HG03045 (cell line): ENCODE results near the gene SYPL1.

ENCODE experiments used
- ATAC-seq: cut with Tn5 transposase; IDR thresholded peaks from one replicate; pipeline ENCODE4 v1.9.1; 2021; ENCODE audit warnings: mild to moderate bottlenecking, moderate library complexity; ENCODE audit not compliant: unreplicated experiment

The SYPL1 gene

DNA sequence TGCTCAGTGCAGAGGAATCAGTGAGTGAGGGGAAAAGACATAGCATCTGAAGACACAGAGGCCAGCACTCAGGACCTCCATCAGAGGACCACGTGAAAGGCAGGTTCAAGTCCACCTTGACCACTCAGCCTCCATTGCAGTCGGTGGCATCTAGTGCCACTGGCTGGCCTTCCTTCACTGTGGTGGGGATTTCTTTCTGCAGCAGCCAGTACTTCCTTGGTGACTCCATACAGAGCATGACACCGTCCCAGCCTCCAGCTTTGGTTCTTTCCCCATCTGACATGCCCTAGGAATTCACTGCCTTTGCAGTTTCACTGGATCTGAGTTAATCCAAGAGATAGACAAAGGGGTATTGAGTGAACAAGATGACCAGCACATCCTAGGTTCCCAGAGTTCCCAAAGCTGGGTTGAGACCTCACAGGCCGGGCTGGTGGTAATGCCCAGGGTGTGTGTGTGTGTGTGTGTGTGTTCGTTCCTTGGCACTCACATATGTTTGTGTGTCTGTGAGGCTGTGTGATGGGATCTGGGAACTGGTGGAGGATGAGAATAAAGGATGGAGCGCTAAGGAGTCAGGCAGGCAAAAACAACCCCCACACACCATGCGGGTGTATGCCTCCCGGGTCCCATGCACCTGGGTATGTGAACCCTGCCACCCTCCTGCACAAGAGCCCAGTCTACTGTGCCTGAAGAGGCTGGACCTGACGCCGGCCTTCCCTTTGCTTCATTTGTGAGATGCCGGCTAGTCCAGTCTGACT is 57.8 kb downstream of the SYPL1 start:
- no peak for ATAC-seq

DNA sequence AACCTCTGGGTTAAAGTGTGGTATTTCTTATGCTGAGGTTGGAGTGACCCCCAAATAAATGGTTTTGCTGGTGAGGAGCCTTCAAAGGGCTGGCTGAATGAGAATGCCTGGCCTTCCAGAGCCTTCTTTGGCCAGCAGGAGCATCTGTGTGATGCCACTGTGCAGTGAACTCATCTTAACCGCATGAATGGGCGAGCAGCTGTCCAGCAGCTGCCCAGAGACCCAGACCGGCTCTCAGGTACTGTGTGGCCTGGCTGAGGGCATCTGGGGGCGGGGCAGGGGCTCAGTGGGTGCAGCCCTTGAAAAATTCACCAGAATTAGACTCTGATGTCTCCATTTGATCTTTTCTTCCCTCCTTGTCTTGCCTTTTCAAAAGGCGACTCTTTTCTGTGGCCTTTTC is 59.0 kb downstream of the SYPL1 start:
- no peak for ATAC-seq

DNA sequence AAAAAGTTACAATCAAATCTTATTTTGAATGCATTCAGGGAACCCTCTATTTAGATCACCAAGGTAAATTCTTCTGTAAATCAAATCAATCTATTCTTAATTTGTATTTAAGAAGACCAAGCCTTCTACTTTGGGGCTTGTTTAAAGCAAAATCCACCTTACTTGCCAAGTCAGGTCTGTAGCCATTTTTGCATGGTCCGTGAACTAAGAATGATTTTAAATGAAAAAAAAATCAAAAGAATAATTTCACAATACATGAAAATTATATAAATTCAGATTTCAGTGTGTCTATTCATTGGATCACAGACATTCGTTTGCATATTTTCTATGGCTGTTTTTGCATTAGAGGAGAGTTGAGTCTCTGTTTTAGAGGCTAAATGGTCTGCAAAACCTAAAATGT is 59.4 kb downstream of the SYPL1 start:
- ATAC-seq = no peak

DNA sequence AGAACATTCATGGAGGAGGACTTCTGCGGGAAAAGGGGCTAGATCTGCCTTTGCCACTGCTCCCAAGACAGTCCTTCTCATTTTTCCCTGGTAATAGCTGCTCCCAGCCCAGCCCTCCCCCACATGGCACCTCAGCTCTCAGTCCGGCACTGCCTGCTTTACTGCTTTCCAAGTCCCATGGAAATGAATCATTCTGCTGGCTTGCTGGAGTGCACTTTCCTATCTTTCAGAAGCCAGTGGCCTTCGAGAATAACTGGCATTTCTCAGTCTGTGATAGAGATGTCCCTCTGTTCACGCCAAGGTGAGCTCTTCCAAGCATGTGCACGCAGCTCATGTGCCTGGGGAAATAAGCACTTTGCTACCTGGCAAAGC is 61.4 kb downstream of the SYPL1 start:
- no peak for ATAC-seq

DNA sequence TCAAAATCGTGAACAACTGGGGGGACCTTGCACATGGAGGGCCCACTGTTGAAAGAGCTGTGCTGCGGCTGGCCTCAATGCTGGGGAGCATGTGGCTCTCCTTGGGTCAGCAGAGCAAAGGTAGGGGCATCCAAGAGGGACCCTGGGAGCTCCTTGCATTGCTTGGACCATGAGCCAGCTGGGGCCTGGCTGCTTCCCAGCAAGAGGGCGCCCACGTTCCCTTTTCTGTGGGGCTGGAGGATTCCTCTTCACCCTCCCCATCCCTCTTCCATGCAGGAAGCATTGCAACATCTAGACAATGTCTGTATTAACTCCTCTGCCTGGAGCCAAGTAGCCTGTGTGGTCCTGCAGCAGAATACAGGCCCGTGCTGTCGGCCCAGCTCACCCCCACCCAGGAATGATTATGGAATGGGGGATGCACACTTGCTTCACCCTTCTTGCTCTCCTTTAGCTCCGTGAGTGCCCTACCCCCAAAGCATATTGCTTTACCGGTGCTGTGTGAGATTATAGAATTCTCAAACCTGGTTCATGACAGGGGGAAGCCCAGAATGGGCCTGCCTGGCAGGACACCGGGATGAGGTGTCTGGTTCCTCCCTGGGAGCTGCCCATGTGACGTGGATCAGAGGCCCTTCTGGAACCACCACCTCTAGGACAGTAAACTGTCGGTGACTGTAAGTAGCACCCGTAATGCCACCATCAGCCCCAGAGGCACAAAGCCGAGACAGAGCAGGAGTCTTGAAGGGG is 61.9 kb downstream of the SYPL1 start:
- no peak for ATAC-seq

DNA sequence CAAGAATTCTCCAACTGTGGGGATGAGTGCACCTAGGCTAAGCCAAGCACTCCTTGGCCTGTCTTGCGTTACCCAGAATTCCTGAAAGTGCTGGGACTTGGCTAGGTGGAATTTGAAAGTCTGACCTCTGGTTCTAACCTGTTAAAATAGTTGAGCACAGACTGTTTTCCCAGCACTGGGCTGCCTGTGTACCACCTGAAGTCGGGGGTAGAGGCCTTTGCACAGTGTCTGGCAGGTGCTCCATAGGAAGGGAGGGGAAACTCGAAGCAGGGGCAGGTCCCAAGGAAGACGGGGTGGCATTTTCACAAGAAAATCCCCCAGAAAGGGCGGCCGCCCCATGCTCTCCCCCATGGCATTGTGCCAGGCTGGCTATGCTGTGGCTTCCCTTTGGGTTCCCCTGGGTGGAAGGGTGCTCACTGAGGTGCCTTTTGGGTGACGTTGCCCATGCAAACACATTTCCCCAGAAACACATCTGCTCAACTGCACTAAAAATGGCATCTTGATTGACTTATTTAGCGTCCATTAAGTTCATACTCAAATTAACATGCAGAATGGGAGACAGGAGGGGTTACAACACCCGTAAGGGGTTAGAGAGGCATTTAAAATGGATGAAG is 62.9 kb downstream of the SYPL1 start:
- no peak for ATAC-seq

DNA sequence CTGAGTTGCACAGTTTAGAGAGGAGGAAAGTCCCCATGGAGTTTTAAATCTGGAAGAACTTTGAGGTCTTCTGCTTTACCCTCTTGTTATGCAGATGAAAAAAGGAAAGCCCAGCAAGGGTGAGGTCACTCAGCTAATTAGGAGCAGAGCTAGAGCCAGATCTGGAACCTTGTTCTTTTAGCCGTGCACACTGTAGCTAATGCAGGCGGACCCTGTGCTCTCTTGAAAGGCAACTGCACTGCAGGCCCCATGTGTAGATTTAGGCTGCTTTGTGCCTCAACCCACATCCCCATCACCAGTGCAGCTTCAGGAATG is 63.4 kb downstream of the SYPL1 start:
- no peak for ATAC-seq

DNA sequence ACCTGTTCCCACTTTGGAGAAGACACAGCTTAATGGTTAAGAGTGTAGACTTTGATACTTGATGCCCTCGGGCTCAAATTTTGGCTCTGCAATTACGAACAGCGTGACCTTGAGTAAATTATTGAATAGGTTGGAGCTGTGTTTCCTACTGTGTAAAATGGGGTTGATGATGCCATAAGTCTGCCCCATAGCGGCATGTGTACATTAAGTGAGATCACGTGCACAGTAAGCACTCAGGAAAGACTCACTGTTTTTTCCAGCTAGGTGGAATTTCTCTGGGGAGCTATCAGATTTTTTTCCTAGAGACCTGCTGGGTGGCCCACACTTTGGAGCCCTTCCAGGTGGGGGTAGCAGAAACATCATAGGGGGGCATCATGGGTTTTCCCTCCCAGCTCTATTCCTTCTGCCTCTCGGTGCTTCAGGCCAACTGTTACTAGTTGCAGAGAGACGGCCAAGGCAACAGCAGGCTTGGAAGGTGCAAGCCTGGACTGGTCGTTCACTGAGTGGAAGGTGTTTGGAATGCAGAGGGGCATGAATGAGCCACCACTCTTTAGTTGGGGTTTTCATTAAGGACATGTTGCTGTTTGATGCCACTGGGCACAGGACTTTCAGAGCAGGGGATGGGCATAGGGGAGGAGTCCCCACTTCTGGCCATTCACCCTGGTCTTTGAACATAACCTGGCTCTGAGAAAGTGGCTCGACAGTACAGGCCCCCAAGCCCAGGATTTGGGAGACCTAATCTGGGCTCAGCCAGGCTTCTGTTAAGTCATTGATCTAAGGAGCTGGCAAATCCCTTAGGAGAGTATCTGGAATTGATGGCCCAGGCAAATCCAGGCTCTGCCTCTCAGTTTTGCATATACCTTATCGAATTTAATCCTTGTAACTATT is 64.0 kb downstream of the SYPL1 start:
- no peak for ATAC-seq

DNA sequence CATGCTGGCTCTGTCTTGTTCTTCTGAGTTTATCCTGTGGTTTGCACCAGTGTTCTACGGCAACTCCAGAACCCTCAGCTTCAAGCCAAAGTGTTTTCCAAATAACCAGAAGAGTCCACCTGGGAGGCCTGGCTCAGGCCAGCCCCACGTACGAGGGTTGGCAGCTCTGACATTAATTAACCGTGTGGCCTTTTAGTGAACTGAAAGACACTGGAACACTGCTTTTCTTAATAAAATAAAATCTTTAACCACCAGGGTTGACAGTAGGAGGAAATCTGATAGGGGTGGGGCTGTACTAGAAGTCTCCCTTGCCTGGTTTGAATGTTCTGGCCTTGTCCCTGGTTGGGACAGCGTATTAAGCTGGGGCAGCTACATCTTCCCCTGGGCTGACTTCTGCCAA is 64.9 kb downstream of the SYPL1 start:
- no peak for ATAC-seq

DNA sequence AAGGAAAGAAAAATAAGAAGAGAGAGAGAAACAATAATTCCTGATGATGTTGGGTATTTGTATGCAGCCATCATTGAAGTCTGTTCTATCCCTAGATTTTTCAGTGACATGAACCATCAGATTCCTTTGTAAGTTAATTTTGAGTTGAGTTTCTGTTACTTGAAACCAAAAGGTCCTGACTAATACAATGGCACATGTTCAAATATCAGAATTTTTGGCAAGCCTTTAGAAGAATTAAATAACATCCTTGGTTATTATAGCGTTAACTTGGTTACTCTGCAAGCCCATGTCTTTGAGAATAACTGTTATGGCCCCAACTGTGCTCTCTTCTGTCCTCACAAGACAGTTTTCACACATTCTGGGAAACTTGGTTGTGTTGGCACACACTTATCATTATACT is 66.5 kb downstream of the SYPL1 start:
- no peak for ATAC-seq

DNA sequence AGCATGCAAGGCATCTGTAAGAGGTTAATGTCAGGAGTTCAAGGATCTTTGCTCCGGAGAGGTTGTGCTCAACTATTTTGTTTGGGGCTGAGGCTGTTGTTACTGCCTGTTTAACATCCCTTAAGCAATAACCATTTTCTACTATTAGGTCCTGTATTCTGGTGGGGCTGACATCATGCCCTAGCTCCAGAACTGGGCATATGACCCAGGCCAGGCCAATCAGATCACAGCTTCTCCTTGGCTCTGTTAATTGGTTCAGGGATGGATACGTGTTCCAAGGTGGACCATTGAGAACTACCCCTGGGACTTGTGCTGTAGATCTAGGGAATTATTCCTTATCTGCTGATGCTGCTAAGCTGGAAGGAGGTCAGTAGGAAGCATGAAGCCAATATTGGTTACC is 67.0 kb downstream of the SYPL1 start:
- ATAC-seq = no peak

DNA sequence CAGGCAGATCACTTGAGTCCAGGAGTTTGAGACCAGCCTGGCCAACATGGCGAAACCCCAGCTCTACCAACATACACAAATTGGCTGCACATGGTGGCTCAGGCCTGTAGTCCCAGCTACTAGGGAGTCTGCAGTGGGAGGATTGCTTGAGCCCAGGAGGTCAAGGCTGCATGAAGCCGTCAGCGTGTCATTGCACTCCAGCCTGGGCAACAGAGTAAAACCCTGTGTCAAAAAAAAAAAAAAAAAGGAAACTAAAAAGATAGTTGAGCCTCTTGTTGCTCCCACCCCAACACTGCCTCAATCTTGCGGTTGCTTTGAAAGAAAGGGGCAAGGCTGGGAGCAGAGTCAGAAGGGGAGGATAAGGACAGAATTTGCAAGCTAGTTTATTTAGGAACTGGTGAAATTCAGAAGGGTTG is 69.9 kb downstream of the SYPL1 start:
- ATAC-seq = no peak

DNA sequence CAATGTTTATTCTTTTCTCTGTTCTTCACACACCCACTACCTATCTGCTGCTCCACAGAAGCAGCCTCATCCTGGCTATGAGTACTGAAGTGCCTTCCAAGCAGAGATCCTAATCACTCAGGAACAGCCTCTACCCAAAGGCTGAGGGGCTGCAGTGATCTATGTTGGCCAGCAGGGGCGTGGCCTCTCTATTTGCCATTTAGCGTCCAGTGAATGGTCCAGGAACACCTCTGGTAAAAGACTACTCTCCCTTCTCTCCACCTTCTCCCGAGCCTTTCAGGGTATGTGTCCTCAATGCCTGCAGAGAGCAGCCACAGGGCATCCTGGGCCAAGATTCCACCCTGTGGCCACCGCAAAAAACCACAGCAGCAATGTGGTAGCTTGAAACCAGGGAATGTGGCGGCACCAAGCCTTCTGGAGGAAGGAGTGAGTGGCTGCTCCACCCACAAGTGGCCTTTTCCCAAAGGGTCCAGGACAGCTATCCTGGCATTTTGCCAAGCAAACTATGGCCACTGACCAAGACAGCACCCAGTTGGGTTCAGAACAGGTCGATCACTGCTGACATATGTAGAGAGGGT is 70.9 kb downstream of the SYPL1 start:
- no peak for ATAC-seq
